ENCODE data around the gene COL12A1.

Gene COL12A1

GRCh38 chr6:75084018-75084417 lies 121.8 kb downstream of the COL12A1 start:
- Histone ChIP-seq H3K4me1 (ENCODE audit: insufficient read depth, low read length) (no peaks in the 10 kb centered on the region), H3K9ac (ENCODE audit: low read depth, low read length) (no peak overlapping the region), H3K27ac (ENCODE audit: low read length) (no peak overlapping the region), H3K36me3 (ENCODE audit: insufficient read depth, low read length) (no peaks in the 10 kb centered on the region), H2AFZ (ENCODE audit: low read depth, low read length) (no peak overlapping the region), H3K79me2 (ENCODE audit: insufficient read depth, low read length) (no peaks in the 10 kb centered on the region), H3K4me3 (ENCODE audit: low read depth in 1 of 2, low read length in 2 of 2) (no peak overlapping the region), H3K27me3 (ENCODE audit: insufficient read depth, low read length, poor library complexity) (no peaks in the 10 kb centered on the region), H4K20me1 (ENCODE audit: insufficient read depth, low read length) (no peaks in the 10 kb centered on the region), H3K9me3 (ENCODE audit: insufficient read depth, low read length, severe bottlenecking) (no peaks in the 10 kb centered on the region), H3K4me2 (ENCODE audit: insufficient read depth, low read length) (no peak overlapping the region)
- ATAC-seq (ENCODE audit: insufficient read depth, low read depth) (no peak), DNase-seq (no peak)
- TF ChIP-seq CTCF (IDR thresholded peaks at IDR 0.05; ENCODE audit: borderline replicate concordance, extremely low read depth, low read length, poor library complexity, severe bottlenecking) = no peak
- no peak for TF ChIP-seq EZH2 (IDR thresholded peaks at IDR 0.05; ENCODE audit: borderline replicate concordance, low read depth, low read length, severe bottlenecking)

GRCh38 chr6:75081921-75082320 lies 123.9 kb downstream of the COL12A1 start:
- no peaks in the 10 kb centered on the region for H3K9me3 ChIP-seq (ENCODE audit: insufficient read depth, low read length, severe bottlenecking)
- no peak overlapping the region for H3K9ac ChIP-seq (ENCODE audit: low read depth, low read length)
- H3K4me2 ChIP-seq (ENCODE audit: insufficient read depth, low read length) = no peak overlapping the region
- no peaks in the 10 kb centered on the region for H3K36me3 ChIP-seq (ENCODE audit: insufficient read depth, low read length)
- H4K20me1 ChIP-seq (ENCODE audit: insufficient read depth, low read length) = no peaks in the 10 kb centered on the region
- H2AFZ ChIP-seq (ENCODE audit: low read depth, low read length) = no peak overlapping the region
- no peaks in the 10 kb centered on the region for H3K79me2 ChIP-seq (ENCODE audit: insufficient read depth, low read length)
- H3K4me1 ChIP-seq (ENCODE audit: insufficient read depth, low read length) = no peaks in the 10 kb centered on the region
- TF ChIP-seq CTCF (IDR thresholded peaks at IDR 0.05; ENCODE audit: borderline replicate concordance, extremely low read depth, low read length, poor library complexity, severe bottlenecking) (no peak), EZH2 (IDR thresholded peaks at IDR 0.05; ENCODE audit: borderline replicate concordance, low read depth, low read length, severe bottlenecking) (no peak)
- DNase-seq = no peak
- H3K27ac ChIP-seq (ENCODE audit: low read length) = no peak overlapping the region
- ATAC-seq (ENCODE audit: insufficient read depth, low read depth) = no peak
- H3K27me3 ChIP-seq (ENCODE audit: insufficient read depth, low read length, poor library complexity) = no peaks in the 10 kb centered on the region
- H3K4me3 ChIP-seq (ENCODE audit: low read depth in 1 of 2, low read length in 2 of 2) = no peak overlapping the region

GRCh38 chr6:75081047-75081446 lies 124.8 kb downstream of the COL12A1 start:
- Histone ChIP-seq H3K79me2 (ENCODE audit: insufficient read depth, low read length) (no peaks in the 10 kb centered on the region), H2AFZ (ENCODE audit: low read depth, low read length) (no peak overlapping the region), H3K4me1 (ENCODE audit: insufficient read depth, low read length) (no peaks in the 10 kb centered on the region), H3K27me3 (ENCODE audit: insufficient read depth, low read length, poor library complexity) (no peaks in the 10 kb centered on the region), H3K9ac (ENCODE audit: low read depth, low read length) (no peak overlapping the region), H3K36me3 (ENCODE audit: insufficient read depth, low read length) (no peaks in the 10 kb centered on the region), H3K4me2 (ENCODE audit: insufficient read depth, low read length) (no peak overlapping the region), H4K20me1 (ENCODE audit: insufficient read depth, low read length) (no peaks in the 10 kb centered on the region), H3K27ac (ENCODE audit: low read length) (no peak overlapping the region), H3K4me3 (ENCODE audit: low read depth in 1 of 2, low read length in 2 of 2) (no peak overlapping the region), H3K9me3 (ENCODE audit: insufficient read depth, low read length, severe bottlenecking) (no peaks in the 10 kb centered on the region)
- DNase-seq (no peak), ATAC-seq (ENCODE audit: insufficient read depth, low read depth) (no peak)
- no peak for TF ChIP-seq CTCF (IDR thresholded peaks at IDR 0.05; ENCODE audit: borderline replicate concordance, extremely low read depth, low read length, poor library complexity, severe bottlenecking)
- TF ChIP-seq EZH2 (IDR thresholded peaks at IDR 0.05; ENCODE audit: borderline replicate concordance, low read depth, low read length, severe bottlenecking) = no peak

GRCh38 chr6:75079589-75079988 lies 126.3 kb downstream of the COL12A1 start:
- H3K27me3 ChIP-seq (ENCODE audit: insufficient read depth, low read length, poor library complexity) = no peaks in the 10 kb centered on the region
- no peak overlapping the region for H3K9ac ChIP-seq (ENCODE audit: low read depth, low read length)
- H3K4me3 ChIP-seq (ENCODE audit: low read depth in 1 of 2, low read length in 2 of 2) = no peak overlapping the region
- H3K79me2 ChIP-seq (ENCODE audit: insufficient read depth, low read length) = no peaks in the 10 kb centered on the region
- no peaks in the 10 kb centered on the region for H4K20me1 ChIP-seq (ENCODE audit: insufficient read depth, low read length)
- DNase-seq = no peak
- H3K27ac ChIP-seq (ENCODE audit: low read length) = no peak overlapping the region
- H3K36me3 ChIP-seq (ENCODE audit: insufficient read depth, low read length) = no peaks in the 10 kb centered on the region
- H3K4me1 ChIP-seq (ENCODE audit: insufficient read depth, low read length) = no peaks in the 10 kb centered on the region
- no peak overlapping the region for H3K4me2 ChIP-seq (ENCODE audit: insufficient read depth, low read length)
- TF ChIP-seq EZH2 (IDR thresholded peaks at IDR 0.05; ENCODE audit: borderline replicate concordance, low read depth, low read length, severe bottlenecking) (no peak), CTCF (IDR thresholded peaks at IDR 0.05; ENCODE audit: borderline replicate concordance, extremely low read depth, low read length, poor library complexity, severe bottlenecking) (no peak)
- H2AFZ ChIP-seq (ENCODE audit: low read depth, low read length) = no peak overlapping the region
- no peak for ATAC-seq (ENCODE audit: insufficient read depth, low read depth)
- no peaks in the 10 kb centered on the region for H3K9me3 ChIP-seq (ENCODE audit: insufficient read depth, low read length, severe bottlenecking)
